GM21381 (cell line): Measurements from ENCODE around the gene ERGIC1.
A peak's percentile ranks its signal among the peaks of the same experiment; 100 is the strongest.

Experiments used
- ATAC-seq: cut with Tn5 transposase; IDR thresholded peaks from one replicate; pipeline ENCODE4 v1.9.1; 2021; ENCODE audit warnings: mild to moderate bottlenecking, moderate library complexity; ENCODE audit not compliant: unreplicated experiment

ERGIC1 gene

GRCh38 chr5:172827841-172828240 is 6.2 kb upstream of the ERGIC1 start:
- no peak for ATAC-seq

GRCh38 chr5:172828911-172829431 is 5.1 kb upstream of the ERGIC1 start:
- no peak for ATAC-seq

GRCh38 chr5:172830275-172830799 is 3.7 kb upstream of the ERGIC1 start:
- ATAC-seq = no peak

GRCh38 chr5:172830876-172831662 is 3.0 kb upstream of the ERGIC1 start:
- ATAC-seq = no peak

- no peak for ATAC-seq
Measured at GRCh38 chr5:172832383-172833315, 1.4 kb upstream of the ERGIC1 start.

- ATAC-seq = no peak
Measured at GRCh38 chr5:172833372-172833685, 722 bp upstream of the ERGIC1 start.

- ATAC-seq = peak; percentile 8
Measured at GRCh38 chr5:172834415-172835289, 601 bp downstream of the ERGIC1 start.

- ATAC-seq = no peak
Measured at GRCh38 chr5:172835290-172835993, 1.4 kb downstream of the ERGIC1 start.

- ATAC-seq = no peak
Measured at GRCh38 chr5:172835994-172836356, 1.9 kb downstream of the ERGIC1 start.

GRCh38 chr5:172837640-172838039 is 3.6 kb downstream of the ERGIC1 start:
- ATAC-seq = peak; percentile 74

- no peak for ATAC-seq
Measured at GRCh38 chr5:172838151-172838875, 4.3 kb downstream of the ERGIC1 start.

- ATAC-seq = no peak
Measured at GRCh38 chr5:172839669-172840431, 5.8 kb downstream of the ERGIC1 start.

GRCh38 chr5:172840432-172841154 is 6.5 kb downstream of the ERGIC1 start:
- no peak for ATAC-seq

GRCh38 chr5:172841256-172841655 is 7.2 kb downstream of the ERGIC1 start:
- ATAC-seq = no peak

- no peak for ATAC-seq
Measured at GRCh38 chr5:172843825-172844576, 9.9 kb downstream of the ERGIC1 start.

- ATAC-seq = no peak
Measured at GRCh38 chr5:172844577-172844838, 10.5 kb downstream of the ERGIC1 start.

- no peak for ATAC-seq
Measured at GRCh38 chr5:172845154-172845553, 11.1 kb downstream of the ERGIC1 start.

- no peak for ATAC-seq
Measured at GRCh38 chr5:172845576-172845975, 11.5 kb downstream of the ERGIC1 start.
